Esophagus squamous epithelium (tissue), 5 donors: ENCODE results near the gene ADGRF4. TPM values are rescaled to one million over a fixed set of nuclear protein-coding genes. Genes with fewer than 3 reads are reported as not detected.

Experiments
- DNase-seq: peaks from one replicate; lab custom pipeline; 2025; lab: John Stamatoyannopoulos, UW
- H3K27ac ChIP-seq, 4 donors: fragments of 200-600 bp; sonication (generic); one replicate each; pipeline ENCODE4 v1.5.1; 2016 to 2019; ENCODE audit warnings: mild to moderate bottlenecking in 1 of 4
- H3K27me3 ChIP-seq, 4 donors: fragments of 200-600 bp; sonication (generic); 1 replicate in 3 of 4; 2 replicates in 1 of 4; pipeline versions ENCODE4 v1.5.1 to v1.6.0; 2017 to 2021; ENCODE audit warnings: antibody characterized with exemption in 1 of 4
- H3K36me3 ChIP-seq, 3 donors: fragments of 200-600 bp; sonication (generic); one replicate each; pipeline ENCODE4 v1.5.1; 2016 to 2019
- H3K4me1 ChIP-seq, 3 donors: fragments of 200-600 bp; sonication (generic); one replicate each; pipeline ENCODE4 v1.5.1; 2017 to 2019
- H3K4me3 ChIP-seq, 4 donors: fragments of 200-600 bp; sonication (generic); 1 replicate in 3 of 4; 2 replicates in 1 of 4; pipeline ENCODE4 v1.5.1; 2016 to 2019; ENCODE audit warnings: mild to moderate bottlenecking in 2 of 4, moderate library complexity in 1 of 4
- H3K9me3 ChIP-seq, 3 donors: fragments of 200-600 bp; sonication (generic); one replicate each; pipeline ENCODE4 v1.5.1; 2016 to 2019
- CTCF ChIP-seq, 6 experiments: fragments of 450-650 bp in 4 of 6; fragments of 200-600 bp in 2 of 6; sonication (generic) in 2 of 6; IDR thresholded peaks; one replicate each; pipeline ENCODE4 v1.5.1; 2016 to 2019; ENCODE audit warnings: antibody characterized with exemption in 6 of 6, mild to moderate bottlenecking in 4 of 6, moderate library complexity in 4 of 6
- POLR2A ChIP-seq, 4 donors: fragments of 450-650 bp; IDR thresholded peaks; one replicate each; pipeline ENCODE4 v1.6.1; 2017; ENCODE audit warnings: antibody characterized with exemption in 4 of 4, mild to moderate bottlenecking in 4 of 4, moderate library complexity in 3 of 4
- WGBS, 2 donors: methylation state at CpG; one replicate each; pipeline ENCODE4 v1.1.5; 2018; 5-methylcytosine and 5-hydroxymethylcytosine counted together
- intact Hi-C: fragments of 100-400 bp; cut with DNase I; formaldehyde crosslinking; loops from one replicate; pipeline ENCODE4 v1.15.0; 2022
- total RNA-seq, 4 donors: library from RNA; depleted of rRNA; stranded (reverse); fragments of >200 nt; gene quantifications; one replicate each; pipeline ENCODE4 v1.1.0, GENCODE V29; 2016
- donor health status: DM: yes; HTN: yes; CAD: no.

Gene ADGRF4
- total RNA-seq, 4 donors from 2014 or later, result 16.8 to 26.1 (median 19.3) TPM

- H3K27ac ChIP-seq, result peak overlapping the region in 3 of 4 donors; percentile 16 to 58 (median 25)
- H3K36me3 ChIP-seq, result no peaks in the 10 kb centered on the region
- no peaks in the 10 kb centered on the region for H3K9me3 ChIP-seq
- intact Hi-C loops, result no loop called here
- TF ChIP-seq POLR2A (IDR thresholded peaks at IDR 0.05) (no peak), CTCF (IDR thresholded peaks at IDR 0.05) (no peak)
- H3K4me3 ChIP-seq, result no peak overlapping the region
- H3K27me3 ChIP-seq, result no peaks in the 10 kb centered on the region
- peaks cover 0 to 24% (median 0%) of the 10 kb centered on the region in 3 donors for H3K4me1 ChIP-seq
- 17 to 32% methylated on average over 2 of the region's 2 CpGs for WGBS, 2 donors
- DNase-seq, result no peak
These were observed 30.6 kb downstream of the ADGRF4 start for GRCh38 chr6:47729019-47729418.

- TF ChIP-seq CTCF (IDR thresholded peaks at IDR 0.05) (no peak), POLR2A (IDR thresholded peaks at IDR 0.05) (no peak)
- peaks cover 0 to 24% (median 0%) of the 10 kb centered on the region in 3 donors for H3K4me1 ChIP-seq
- no peak for DNase-seq
- no peak overlapping the region for H3K4me3 ChIP-seq
- intact Hi-C loops, result no loop called here
- H3K36me3 ChIP-seq, result no peaks in the 10 kb centered on the region
- H3K27me3 ChIP-seq, result no peaks in the 10 kb centered on the region
- no CpG with 5 or more reads among the region's 1 CpG for WGBS, 2 donors
- H3K27ac ChIP-seq, result peak overlapping the region in 1 of 4 donors; percentile 58
- H3K9me3 ChIP-seq, result no peaks in the 10 kb centered on the region
These were observed 31.1 kb downstream of the ADGRF4 start for GRCh38 chr6:47729457-47729856.

GRCh38 chr6:47733879-47734558, 35.6 kb downstream of the ADGRF4 start:
- no peak overlapping the region for H3K27ac ChIP-seq
- no peak overlapping the region for H3K4me3 ChIP-seq
- peaks cover 0 to 17% (median 0%) of the 10 kb centered on the region in 3 donors for H3K4me1 ChIP-seq
- no peaks in the 10 kb centered on the region for H3K36me3 ChIP-seq
- no peaks in the 10 kb centered on the region for H3K9me3 ChIP-seq
- no peak for DNase-seq
- TF ChIP-seq POLR2A (IDR thresholded peaks at IDR 0.05), result no peak
- peak in 5 of 6 experiments; percentile 40 to 75 (median 50) for TF ChIP-seq CTCF (IDR thresholded peaks at IDR 0.05)
- WGBS, 2 donors, result 24 to 29% methylated on average over 2 of the region's 2 CpGs
- intact Hi-C loops, result no loop called here
- H3K27me3 ChIP-seq, result no peaks in the 10 kb centered on the region

- H3K36me3 ChIP-seq, result no peaks in the 10 kb centered on the region
- H3K9me3 ChIP-seq, result no peaks in the 10 kb centered on the region
- no peaks in the 10 kb centered on the region for H3K27me3 ChIP-seq
- H3K4me3 ChIP-seq, result no peak overlapping the region
- H3K27ac ChIP-seq, result no peak overlapping the region
- H3K4me1 ChIP-seq, result peaks cover 0 to 9% (median 0%) of the 10 kb centered on the region in 3 donors
- intact Hi-C loops, result loop anchor here (5.0 kb wide), 1 partner anchor 103 kb away; no protein-coding TSS in a partner anchor
- WGBS, 2 donors, result 63 to 68% methylated on average over 4 of the region's 4 CpGs
- DNase-seq, result no peak
- TF ChIP-seq POLR2A (IDR thresholded peaks at IDR 0.05) (no peak), CTCF (IDR thresholded peaks at IDR 0.05) (no peak)
These were observed 36.6 kb downstream of the ADGRF4 start for GRCh38 chr6:47734831-47735481.

GRCh38 chr6:47736083-47736700, 37.8 kb downstream of the ADGRF4 start:
- intact Hi-C loops, result loop anchor here (5.0 kb wide), 1 partner anchor 104 kb away; no protein-coding TSS in a partner anchor
- Histone ChIP-seq H3K4me3 (no peak overlapping the region), H3K27ac (no peak overlapping the region), H3K9me3 (no peaks in the 10 kb centered on the region), H3K4me1 (peaks cover 0 to 12% (median 0%) of the 10 kb centered on the region in 3 donors), H3K27me3 (no peaks in the 10 kb centered on the region), H3K36me3 (no peaks in the 10 kb centered on the region)
- no peak for DNase-seq
- TF ChIP-seq POLR2A (IDR thresholded peaks at IDR 0.05) (no peak), CTCF (IDR thresholded peaks at IDR 0.05) (no peak)
- 58 to 61% methylated on average over 7 of the region's 7 CpGs for WGBS, 2 donors
